Measurements from ENCODE around the gene TRPM3. TPM values are rescaled to one million over a fixed set of nuclear protein-coding genes. Genes with fewer than 3 reads are reported as not detected.

TRPM3 gene
- total RNA-seq, 1 donor from 2014 or later = 0.35 TPM

DNA sequence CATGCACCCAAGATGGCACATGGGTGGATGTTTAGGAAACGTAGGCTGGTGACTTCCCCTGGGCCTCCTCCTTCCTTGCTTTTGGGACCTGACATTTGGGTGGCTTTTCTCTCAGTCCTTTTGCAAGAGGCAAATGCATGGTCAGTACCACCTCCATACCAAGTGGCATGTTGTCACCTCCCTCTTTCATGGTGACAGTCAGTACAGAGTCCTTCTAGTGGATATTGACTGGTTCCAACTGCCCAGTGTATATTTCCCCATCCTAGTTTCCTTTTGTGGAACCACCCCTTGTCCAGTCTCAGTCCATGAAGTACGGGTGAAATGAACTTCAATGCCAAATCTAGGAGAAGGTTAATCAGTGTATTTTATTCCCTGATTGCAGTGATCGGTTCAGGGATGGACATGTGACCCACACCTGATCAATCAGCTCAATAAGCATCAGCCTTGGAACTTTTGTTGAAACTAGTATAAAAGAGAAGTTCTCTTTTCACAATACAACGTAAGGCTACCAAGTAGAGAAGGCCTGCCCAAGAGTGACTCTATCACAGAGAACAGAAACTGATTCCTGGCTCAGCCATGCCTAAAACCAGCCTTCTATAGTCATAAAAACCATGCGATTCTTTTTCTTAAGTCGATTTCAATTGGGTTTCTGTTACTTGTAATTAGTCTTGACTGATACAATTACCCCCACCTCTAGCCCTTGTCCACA, 563.6 kb downstream of the TRPM3 start:
- TF ChIP-seq CTCF (IDR thresholded peaks at IDR 0.05) = no peak
- Histone ChIP-seq H3K9me3 (no peaks in the 10 kb centered on the region), H3K4me1 (peaks cover 29% of the 10 kb centered on the region), H3K27ac (no peak overlapping the region), H3K27me3 (no peaks in the 10 kb centered on the region), H3K36me3 (no peaks in the 10 kb centered on the region), H3K4me3 (no peak overlapping the region)
- peak; percentile 56 for ATAC-seq
- no peak for DNase-seq
- intact Hi-C loops (cut with DNase I) = no loop called here

GRCh38 chr9:70556771-70557170, 564.6 kb downstream of the TRPM3 start:
- H3K27me3 ChIP-seq = no peaks in the 10 kb centered on the region
- H3K36me3 ChIP-seq = no peaks in the 10 kb centered on the region
- intact Hi-C loops (cut with DNase I) = no loop called here
- H3K27ac ChIP-seq = no peak overlapping the region
- ATAC-seq (no peak), DNase-seq (no peak)
- no peak for TF ChIP-seq CTCF (IDR thresholded peaks at IDR 0.05)
- no peak overlapping the region for H3K4me3 ChIP-seq
- H3K9me3 ChIP-seq = no peaks in the 10 kb centered on the region
- H3K4me1 ChIP-seq = peaks cover 19% of the 10 kb centered on the region

DNA sequence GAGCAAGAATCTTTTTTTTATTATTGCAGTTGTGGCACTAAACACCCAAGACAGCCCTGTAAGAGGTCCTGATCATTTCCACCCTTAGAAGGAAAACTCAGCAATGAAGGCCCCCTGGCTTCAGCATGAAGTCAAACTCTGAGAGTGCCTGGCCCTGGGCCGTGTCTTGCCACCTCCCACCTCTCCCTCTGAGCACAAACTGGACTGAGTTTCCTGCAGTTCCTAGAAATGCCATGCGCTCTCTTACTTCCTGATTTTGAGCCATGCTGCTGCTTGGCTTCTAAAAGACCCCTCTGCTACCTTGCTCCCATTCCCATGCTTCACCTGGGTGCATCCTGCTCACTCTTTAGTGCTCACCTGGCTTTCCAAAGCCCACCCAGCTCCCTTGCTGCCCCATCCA, 566.5 kb downstream of the TRPM3 start:
- ATAC-seq (peak; percentile 43), DNase-seq (no peak)
- Histone ChIP-seq H3K27ac (peak overlapping the region; percentile 39), H3K4me1 (peaks cover 15% of the 10 kb centered on the region), H3K36me3 (no peaks in the 10 kb centered on the region), H3K4me3 (no peak overlapping the region), H3K27me3 (no peaks in the 10 kb centered on the region), H3K9me3 (no peaks in the 10 kb centered on the region)
- intact Hi-C loops (cut with DNase I) = no loop called here
- TF ChIP-seq CTCF (IDR thresholded peaks at IDR 0.05) = no peak

GRCh38 chr9:70553707-70554673, 567.4 kb downstream of the TRPM3 start:
- H3K36me3 ChIP-seq = no peaks in the 10 kb centered on the region
- H3K27ac ChIP-seq = peak overlapping the region; percentile 39
- TF ChIP-seq CTCF (IDR thresholded peaks at IDR 0.05) = no peak
- intact Hi-C loops (cut with DNase I) = no loop called here
- H3K4me1 ChIP-seq = peaks cover 15% of the 10 kb centered on the region
- H3K4me3 ChIP-seq = no peak overlapping the region
- ATAC-seq = peak; percentile 84
- DNase-seq = peak; percentile 67
- H3K9me3 ChIP-seq = no peaks in the 10 kb centered on the region
- H3K27me3 ChIP-seq = no peaks in the 10 kb centered on the region

- no peaks in the 10 kb centered on the region for H3K9me3 ChIP-seq
- intact Hi-C loops (cut with DNase I) = no loop called here
- no peaks in the 10 kb centered on the region for H3K36me3 ChIP-seq
- no peak overlapping the region for H3K4me3 ChIP-seq
- H3K27ac ChIP-seq = no peak overlapping the region
- DNase-seq (no peak), ATAC-seq (no peak)
- H3K4me1 ChIP-seq = peaks cover 15% of the 10 kb centered on the region
- no peak for TF ChIP-seq CTCF (IDR thresholded peaks at IDR 0.05)
- H3K27me3 ChIP-seq = no peaks in the 10 kb centered on the region
These were observed 568.9 kb downstream of the TRPM3 start for GRCh38 chr9:70552561-70552960.

All from upper lobe of right lung (tissue), 1 donor.